Measurements from ENCODE around the gene MBD5. TPM values are rescaled to one million over a fixed set of nuclear protein-coding genes. Genes with fewer than 3 reads are reported as not detected.

Gene MBD5
- total and polyA plus RNA-seq, 7 donors: 2.3 to 81.1 (median 67.0) TPM

DNA sequence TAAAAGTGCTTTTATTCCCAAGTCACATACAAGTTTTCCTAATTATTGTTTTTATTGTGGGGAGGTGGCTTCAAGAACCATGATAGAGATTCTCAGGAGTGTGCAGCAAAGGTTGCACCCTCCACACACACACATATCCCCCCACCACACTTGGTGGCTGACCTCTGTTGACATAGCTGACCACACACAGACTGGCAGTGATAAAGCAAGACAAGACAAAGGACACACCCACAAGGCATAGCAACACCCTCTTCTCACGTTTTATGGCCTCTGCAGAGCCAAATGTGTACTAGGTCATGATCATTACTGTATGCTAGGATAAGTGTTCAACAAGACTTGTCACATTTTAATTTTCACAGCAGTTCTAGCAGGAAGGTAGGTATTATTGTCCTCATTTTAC is 480.7 kb downstream of the MBD5 start:
- Histone ChIP-seq H3K4me3 (no peak overlapping the region), H3K27me3 (no peaks in the 10 kb centered on the region), H3K36me3 (peaks cover 0 to 12% (median 0%) of the 10 kb centered on the region in 4 donors), H3K9me3 (no peaks in the 10 kb centered on the region), H3K4me1 (no peaks in the 10 kb centered on the region), H3K27ac (no peak overlapping the region)
- no peak for DNase-seq
- no peak for TF ChIP-seq POLR2AphosphoS5 (IDR thresholded peaks at IDR 0.05)
- TF ChIP-seq POLR2A (IDR thresholded peaks at IDR 0.05): no peak
- TF ChIP-seq, protein P1, sequence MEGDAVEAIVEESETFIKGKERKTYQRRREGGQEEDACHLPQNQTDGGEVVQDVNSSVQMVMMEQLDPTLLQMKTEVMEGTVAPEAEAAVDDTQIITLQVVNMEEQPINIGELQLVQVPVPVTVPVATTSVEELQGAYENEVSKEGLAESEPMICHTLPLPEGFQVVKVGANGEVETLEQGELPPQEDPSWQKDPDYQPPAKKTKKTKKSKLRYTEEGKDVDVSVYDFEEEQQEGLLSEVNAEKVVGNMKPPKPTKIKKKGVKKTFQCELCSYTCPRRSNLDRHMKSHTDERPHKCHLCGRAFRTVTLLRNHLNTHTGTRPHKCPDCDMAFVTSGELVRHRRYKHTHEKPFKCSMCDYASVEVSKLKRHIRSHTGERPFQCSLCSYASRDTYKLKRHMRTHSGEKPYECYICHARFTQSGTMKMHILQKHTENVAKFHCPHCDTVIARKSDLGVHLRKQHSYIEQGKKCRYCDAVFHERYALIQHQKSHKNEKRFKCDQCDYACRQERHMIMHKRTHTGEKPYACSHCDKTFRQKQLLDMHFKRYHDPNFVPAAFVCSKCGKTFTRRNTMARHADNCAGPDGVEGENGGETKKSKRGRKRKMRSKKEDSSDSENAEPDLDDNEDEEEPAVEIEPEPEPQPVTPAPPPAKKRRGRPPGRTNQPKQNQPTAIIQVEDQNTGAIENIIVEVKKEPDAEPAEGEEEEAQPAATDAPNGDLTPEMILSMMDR (IDR thresholded peaks at IDR 0.05): no peak
- no peak for TF ChIP-seq EP300 (IDR thresholded peaks at IDR 0.05)
- WGBS, 2 donors: 9 to 52% methylated on average over 1 of the region's 1 CpG
- intact Hi-C loops (cut with DNase I): no loop called here

DNA sequence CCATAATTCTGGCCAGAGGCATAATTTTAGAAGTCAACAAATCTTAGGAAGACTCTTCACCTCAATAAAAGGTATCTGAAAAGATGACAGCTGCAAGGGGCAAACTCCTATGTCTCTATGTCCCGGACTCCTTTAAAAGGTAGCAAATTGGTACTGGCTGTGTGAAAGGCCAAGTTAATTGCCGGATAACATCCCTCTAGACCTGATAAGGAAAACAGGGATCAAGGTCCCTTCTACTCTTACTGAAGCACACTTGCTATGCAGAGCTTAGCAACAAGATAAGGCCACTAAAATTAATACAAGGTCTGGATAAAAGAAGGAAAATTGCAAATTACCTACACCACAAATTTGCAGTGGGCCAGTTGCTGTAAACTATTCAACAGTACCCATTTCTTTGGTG is 482.6 kb downstream of the MBD5 start:
- Histone ChIP-seq H3K36me3 (peaks cover 0 to 4% (median 0%) of the 10 kb centered on the region in 4 donors), H3K4me1 (no peaks in the 10 kb centered on the region), H3K9me3 (no peaks in the 10 kb centered on the region), H3K27ac (no peak overlapping the region), H3K27me3 (no peaks in the 10 kb centered on the region), H3K4me3 (no peak overlapping the region)
- DNase-seq: no peak
- TF ChIP-seq POLR2AphosphoS5 (IDR thresholded peaks at IDR 0.05) (no peak), EP300 (IDR thresholded peaks at IDR 0.05) (no peak), POLR2A (IDR thresholded peaks at IDR 0.05) (no peak)
- TF ChIP-seq, protein P1 (IDR thresholded peaks at IDR 0.05): no peak
- intact Hi-C loops (cut with DNase I): no loop called here
- WGBS, 2 donors: 25 to 73% methylated on average over 2 of the region's 2 CpGs

DNA sequence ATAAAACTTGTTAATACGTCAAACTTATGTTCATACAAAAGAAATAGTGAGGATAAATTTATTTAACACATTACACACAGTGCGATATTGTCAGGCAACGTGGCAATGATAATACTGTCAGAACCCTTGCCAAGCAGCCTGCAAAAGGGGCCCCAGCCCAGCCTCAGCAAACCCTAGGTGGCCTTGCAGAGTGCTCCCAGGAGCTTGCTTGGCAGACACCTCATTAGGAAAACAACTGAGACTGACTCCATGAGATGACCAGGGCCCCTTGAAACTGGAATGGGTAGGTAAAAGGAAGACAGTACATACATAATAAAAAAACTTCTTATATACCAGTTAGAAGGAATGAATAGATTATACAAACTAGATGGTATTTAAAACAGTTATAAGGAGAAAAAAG is 487.1 kb downstream of the MBD5 start:
- no peaks in the 10 kb centered on the region for H3K27me3 ChIP-seq
- H3K27ac ChIP-seq: no peak overlapping the region
- H3K4me1 ChIP-seq: peaks cover 0 to 7% (median 5%) of the 10 kb centered on the region in 4 donors
- intact Hi-C loops (cut with DNase I): loop anchor here (2.0 to 5.0 kb wide), 2 partner anchors 517 to 571 kb away; no protein-coding TSS in a partner anchor
- WGBS, 2 donors: 91 to 94% methylated on average over 3 of the region's 3 CpGs
- TF ChIP-seq EP300 (IDR thresholded peaks at IDR 0.05) (no peak), POLR2A (IDR thresholded peaks at IDR 0.05) (no peak), POLR2AphosphoS5 (IDR thresholded peaks at IDR 0.05) (no peak)
- TF ChIP-seq, protein P1 (IDR thresholded peaks at IDR 0.05): no peak
- H3K9me3 ChIP-seq: no peaks in the 10 kb centered on the region
- H3K4me3 ChIP-seq: no peak overlapping the region
- peaks cover 0 to 9% (median 0%) of the 10 kb centered on the region in 4 donors for H3K36me3 ChIP-seq
- DNase-seq: no peak

DNA sequence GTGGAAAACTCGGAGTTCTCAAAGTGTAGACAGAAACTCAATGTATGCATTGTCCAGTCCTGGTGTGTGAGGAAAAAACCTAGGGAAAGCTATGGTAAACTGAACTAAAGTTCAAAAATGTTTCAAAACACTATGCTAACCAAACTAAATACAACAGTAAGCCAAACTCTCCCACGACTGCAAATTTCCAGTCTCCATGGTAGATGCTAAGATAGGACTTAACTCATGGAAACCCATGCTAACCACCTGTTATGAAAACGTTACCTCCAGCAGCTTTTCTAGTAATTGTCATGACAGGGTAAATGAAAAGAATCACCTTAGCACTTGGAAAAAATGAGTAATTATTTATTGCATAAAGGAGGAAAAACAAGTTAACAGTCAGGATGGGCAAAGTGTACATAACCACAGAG is 488.0 kb downstream of the MBD5 start:
- intact Hi-C loops (cut with DNase I): loop anchor here (2.0 to 5.0 kb wide), 2 partner anchors 518 to 572 kb away; no protein-coding TSS in a partner anchor
- Histone ChIP-seq H3K27ac (no peak overlapping the region), H3K9me3 (no peaks in the 10 kb centered on the region), H3K4me1 (peaks cover 0 to 7% (median 5%) of the 10 kb centered on the region in 4 donors), H3K27me3 (no peaks in the 10 kb centered on the region), H3K36me3 (peaks cover 0 to 12% (median 0%) of the 10 kb centered on the region in 4 donors), H3K4me3 (peak overlapping the region in 3 of 4 donors; percentile 22 to 26 (median 22))
- 77 to 82% methylated on average over 3 of the region's 3 CpGs for WGBS, 2 donors
- TF ChIP-seq POLR2AphosphoS5 (IDR thresholded peaks at IDR 0.05) (no peak), POLR2A (IDR thresholded peaks at IDR 0.05) (no peak), EP300 (IDR thresholded peaks at IDR 0.05) (no peak)
- TF ChIP-seq, protein P1 (IDR thresholded peaks at IDR 0.05): no peak
- DNase-seq: no peak
